Forelimb muscle (tissue), 1 donor: ENCODE results near the gene LCE1B. TPM values are rescaled to one million over a fixed set of nuclear protein-coding genes. Genes with fewer than 3 reads are reported as not detected.

Experiments used
- DNase-seq: peaks from one replicate; pipeline ENCODE4 v3.0.0-alpha.2; 2013; ENCODE audit warnings: low read depth
- polyA plus RNA-seq: library from polyadenylated mRNA; unstranded; fragments of 120-200 nt; gene quantifications from one replicate; pipeline ENCODE4 v1.2.1, GENCODE V29; 2013; ENCODE audit not compliant: insufficient read length

LCE1B gene
- polyA plus RNA-seq, 1 donor, result not detected

DNA sequence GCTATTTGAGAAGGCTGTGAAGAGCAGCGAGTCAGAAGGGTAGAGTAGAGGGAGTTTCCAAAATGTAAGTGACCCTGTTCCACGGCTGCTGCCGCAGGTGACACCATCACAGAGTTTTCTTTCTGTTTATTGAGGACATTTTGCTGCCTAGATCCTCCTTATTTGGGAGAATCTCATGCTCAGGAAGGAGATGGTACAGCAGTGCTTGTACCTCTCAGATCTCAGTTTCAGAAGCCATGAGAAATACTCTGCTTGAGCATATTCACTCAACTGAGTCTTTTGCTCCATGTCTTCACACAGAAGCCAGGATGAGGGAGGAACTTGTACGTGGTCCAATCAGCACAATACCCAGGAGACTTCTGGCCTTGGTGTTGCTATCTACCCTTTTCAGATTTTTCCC lies 49.6 kb downstream of the LCE1B start:
- no peak for DNase-seq

Other genes with a start within 250 kb of the LCE1B start
- not detected for gene LCE3E, start 245.2 kb upstream of the LCE1B start, polyA plus RNA-seq
- gene LCE3D, start 231.5 kb upstream of the LCE1B start, polyA plus RNA-seq, result not detected
- not detected for gene LCE3C, start 211.7 kb upstream of the LCE1B start, polyA plus RNA-seq
- not detected for gene LCE3B, start 198.2 kb upstream of the LCE1B start, polyA plus RNA-seq
- not detected for gene LCE3A, start 188.9 kb upstream of the LCE1B start, polyA plus RNA-seq
- not detected for gene LCE2D, start 148.6 kb upstream of the LCE1B start, polyA plus RNA-seq
- not detected for gene LCE2C, start 136.7 kb upstream of the LCE1B start, polyA plus RNA-seq
- not detected for gene LCE2B, start 125.8 kb upstream of the LCE1B start, polyA plus RNA-seq
- not detected for gene LCE2A, start 113.6 kb upstream of the LCE1B start, polyA plus RNA-seq
- gene LCE4A, start 103.8 kb upstream of the LCE1B start, polyA plus RNA-seq, result not detected
- gene KPRP, start 53.9 kb upstream of the LCE1B start, polyA plus RNA-seq, result not detected
- gene LCE1F, start 36.8 kb upstream of the LCE1B start, polyA plus RNA-seq, result not detected
- not detected for gene LCE1E, start 25.7 kb upstream of the LCE1B start, polyA plus RNA-seq
- not detected for gene LCE1D, start 15.2 kb upstream of the LCE1B start, polyA plus RNA-seq
- gene LCE1C, start 5.3 kb upstream of the LCE1B start, polyA plus RNA-seq, result not detected
- not detected for gene LCE1A, start 15.5 kb downstream of the LCE1B start, polyA plus RNA-seq
- gene LCE6A, start 30.9 kb downstream of the LCE1B start, polyA plus RNA-seq, result not detected
- gene LCE7A, start 48.0 kb downstream of the LCE1B start, polyA plus RNA-seq, result not detected
- gene SMCP, start 66.4 kb downstream of the LCE1B start, polyA plus RNA-seq, result not detected
- gene IVL, start 96.6 kb downstream of the LCE1B start, polyA plus RNA-seq, result not detected
- not detected for gene SPRR5, start 135.2 kb downstream of the LCE1B start, polyA plus RNA-seq
- gene SPRR4, start 158.7 kb downstream of the LCE1B start, polyA plus RNA-seq, result not detected
- not detected for gene SPRR1A, start 172.1 kb downstream of the LCE1B start, polyA plus RNA-seq
- not detected for gene SPRR3, start 189.8 kb downstream of the LCE1B start, polyA plus RNA-seq
- gene SPRR1B, start 219.2 kb downstream of the LCE1B start, polyA plus RNA-seq, result not detected
- gene SPRR2D, start 229.1 kb downstream of the LCE1B start, polyA plus RNA-seq, result not detected
- not detected for gene SPRR2A, start 245.5 kb downstream of the LCE1B start, polyA plus RNA-seq